Measurements from ENCODE around the gene CCT8L2.
"Not testable (repeated sequence)": the region's sequence is repeated elsewhere in the genome, so short reads cannot be mapped to it uniquely, and the experiment has no call there.

The CCT8L2 gene

DNA sequence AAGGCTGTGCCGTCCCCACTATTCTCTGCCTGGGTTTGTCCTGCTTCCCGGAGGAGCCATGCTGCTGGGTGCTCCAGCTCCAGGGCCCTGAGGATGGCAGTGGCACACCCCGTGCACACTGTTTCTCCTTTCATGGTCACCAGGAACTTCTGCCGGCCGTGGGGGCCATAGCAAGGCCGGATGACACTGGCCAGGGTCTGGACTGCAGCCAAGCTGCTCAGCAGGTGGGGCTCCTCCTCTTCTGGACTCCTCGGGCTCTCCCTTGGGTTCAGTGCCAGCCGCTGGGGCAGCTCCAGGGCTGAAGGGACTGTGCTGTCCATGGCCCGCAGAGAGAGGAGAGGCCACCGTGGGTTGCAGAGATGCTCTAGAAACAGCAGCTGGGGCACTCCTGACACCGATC is 379 bp downstream of the CCT8L2 start:
- not testable (repeated sequence) for DNase-seq

DNA sequence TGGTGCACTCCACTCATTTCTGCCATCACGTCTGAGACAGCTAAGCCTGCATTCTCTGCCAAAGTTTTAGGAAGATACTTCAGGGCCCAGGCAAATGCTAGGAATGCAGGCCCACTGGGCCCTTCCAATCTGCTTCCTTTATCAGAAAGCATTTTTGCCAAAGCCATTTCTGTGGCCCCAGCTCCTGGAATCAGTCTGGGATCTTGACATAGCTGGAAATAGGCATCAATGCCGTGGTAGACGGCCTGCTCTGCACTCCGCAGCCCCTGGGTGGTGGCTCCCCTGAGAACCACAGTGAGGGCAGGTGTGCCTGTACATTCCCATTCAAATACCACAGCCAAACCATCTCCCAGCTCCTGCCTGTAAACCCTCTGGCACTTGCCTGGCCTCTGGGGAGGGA is 1.5 kb downstream of the CCT8L2 start:
- DNase-seq = not testable (repeated sequence)

DNA sequence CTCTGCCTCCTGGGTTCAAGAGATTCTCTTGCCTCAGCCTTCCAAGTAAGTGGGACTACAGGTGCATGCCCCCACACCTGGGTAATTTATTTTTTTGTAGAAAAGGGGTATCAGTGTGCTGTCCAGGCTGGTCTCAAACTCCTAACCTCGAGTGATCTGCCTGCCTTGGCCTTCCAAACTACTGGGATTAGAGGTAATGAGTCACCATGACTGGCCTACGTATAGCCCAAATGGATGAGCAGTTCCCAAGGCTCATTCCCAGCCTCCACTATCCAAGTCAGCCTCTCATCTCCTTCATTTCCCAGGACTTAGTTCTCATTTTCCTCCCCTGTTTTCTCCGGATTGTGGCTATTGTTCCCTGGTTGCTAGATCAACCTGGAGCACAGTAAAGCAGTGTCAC is 5.6 kb downstream of the CCT8L2 start:
- DNase-seq = no peak

DNA sequence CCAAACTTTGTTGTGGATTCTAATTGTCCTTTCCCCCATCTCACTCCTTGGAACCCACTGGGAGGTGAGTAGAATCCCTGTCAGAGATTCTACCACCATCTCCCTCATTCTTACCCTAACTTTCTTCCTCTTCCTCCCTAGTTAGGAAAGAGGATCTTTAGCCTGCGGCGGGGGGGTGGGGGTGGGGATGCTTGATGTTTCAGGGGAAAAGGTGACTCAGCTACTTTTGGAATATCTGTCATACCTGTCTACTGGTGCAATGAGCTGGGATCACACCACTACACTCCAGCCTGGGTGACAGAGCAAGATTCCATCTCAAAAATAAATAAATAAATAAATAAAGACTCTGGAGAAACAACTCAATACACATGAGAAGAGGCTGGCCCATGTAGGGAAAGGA is 6.4 kb downstream of the CCT8L2 start:
- DNase-seq = no peak

DNA sequence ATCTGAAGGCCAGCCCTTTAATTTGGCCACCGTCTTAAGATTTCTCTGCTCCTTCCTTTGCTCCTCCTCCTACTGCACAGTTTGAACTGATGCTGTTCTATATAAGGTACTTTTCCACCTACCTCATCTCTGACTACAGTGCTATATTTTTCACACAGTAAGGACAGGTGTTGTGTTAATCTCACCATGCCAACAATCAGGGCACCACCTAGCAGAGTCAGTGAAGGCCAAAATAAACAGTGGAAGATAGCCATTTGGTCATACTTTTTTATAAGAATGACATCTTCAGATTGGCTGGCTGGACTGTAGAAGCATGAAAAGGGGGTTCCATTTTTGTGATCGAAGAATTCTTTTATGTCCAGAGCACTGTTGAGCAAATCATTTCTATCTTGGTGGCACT is 11.7 kb downstream of the CCT8L2 start:
- DNase-seq = not testable (repeated sequence)

DNA sequence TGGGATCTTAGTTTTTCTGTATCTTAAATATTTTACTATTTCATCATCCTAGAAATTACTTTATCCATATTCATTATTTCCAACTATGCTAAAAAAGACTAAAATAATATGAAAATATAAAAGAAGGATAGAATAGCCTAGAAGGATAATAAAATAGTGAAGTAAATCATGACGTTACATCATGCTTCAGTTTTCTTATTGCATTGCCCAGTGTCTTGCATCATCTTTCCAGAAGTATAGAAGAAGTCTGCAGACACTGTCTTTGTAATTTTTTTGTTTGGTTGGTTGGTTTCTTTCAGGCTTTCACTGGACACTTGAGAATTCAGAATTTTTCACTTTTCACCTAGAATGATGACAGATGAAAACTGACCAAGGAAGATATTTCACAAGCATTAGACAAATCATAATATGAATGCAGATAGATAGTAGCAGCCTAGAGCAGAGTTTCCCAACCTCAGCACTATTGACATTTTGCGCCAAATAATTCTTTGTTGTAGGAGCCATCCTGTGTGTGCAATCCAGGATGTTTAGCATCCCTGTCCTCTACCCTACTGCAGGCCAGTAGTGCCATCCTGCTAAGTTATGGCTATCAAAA is 23.3 kb downstream of the CCT8L2 start:
- not testable (repeated sequence) for DNase-seq

DNA sequence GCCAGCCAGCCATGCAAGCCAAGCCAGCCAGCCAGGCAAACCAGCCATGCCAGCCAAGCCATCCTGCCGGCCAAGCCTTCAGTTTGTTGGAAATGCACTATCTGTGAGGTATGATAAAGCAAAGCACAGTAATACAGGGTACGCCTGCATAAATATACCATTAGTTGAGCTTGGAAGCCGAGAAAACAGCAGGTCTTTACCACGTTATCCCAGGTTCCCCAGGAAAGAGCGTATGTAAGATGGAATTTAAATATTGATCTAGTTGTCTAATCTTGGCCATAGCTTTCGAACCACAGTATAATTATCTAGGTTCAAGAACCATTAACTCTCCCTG is 24.2 kb downstream of the CCT8L2 start:
- no peak for DNase-seq

DNA sequence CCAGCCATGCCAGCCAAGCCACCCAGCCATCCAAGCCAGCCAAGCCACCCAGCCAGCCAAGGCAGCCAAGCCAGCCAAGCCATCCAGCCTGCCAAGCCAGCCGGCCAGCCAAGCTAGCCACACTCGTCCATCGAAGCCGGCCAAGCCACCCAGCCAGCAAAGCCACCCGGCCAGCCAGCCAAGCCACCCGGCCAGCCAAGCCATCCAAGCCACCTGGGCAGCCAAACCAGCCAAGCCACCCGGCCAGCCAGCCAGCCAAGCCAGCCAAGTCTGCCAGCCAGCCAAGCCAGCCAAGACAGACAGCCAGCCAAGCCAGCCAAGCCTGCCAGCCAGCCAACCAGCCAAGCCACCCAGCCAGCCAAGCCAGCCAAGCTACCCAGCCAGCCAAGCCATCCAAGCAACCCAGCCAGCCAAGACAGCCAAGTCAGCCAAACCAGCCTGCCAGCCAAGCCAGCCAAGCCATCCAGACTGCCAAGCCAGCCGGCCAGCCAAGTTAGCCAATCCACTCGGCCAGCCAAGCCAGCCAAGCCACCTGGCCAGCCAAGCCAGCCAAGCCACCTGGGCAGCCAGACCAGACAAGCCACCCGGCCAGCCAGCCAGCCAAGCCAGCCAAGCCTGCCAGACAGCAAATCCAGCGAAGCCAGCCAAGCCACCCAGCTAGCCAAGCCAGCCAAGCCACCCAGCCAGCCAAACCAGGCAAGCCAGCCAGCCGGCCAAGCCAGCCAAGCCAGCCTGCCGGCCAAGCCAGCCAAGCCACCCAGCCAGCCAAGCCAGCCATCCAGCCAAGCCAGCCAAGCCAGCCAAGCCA is 24.8 kb downstream of the CCT8L2 start:
- not testable (repeated sequence) for DNase-seq

DNA sequence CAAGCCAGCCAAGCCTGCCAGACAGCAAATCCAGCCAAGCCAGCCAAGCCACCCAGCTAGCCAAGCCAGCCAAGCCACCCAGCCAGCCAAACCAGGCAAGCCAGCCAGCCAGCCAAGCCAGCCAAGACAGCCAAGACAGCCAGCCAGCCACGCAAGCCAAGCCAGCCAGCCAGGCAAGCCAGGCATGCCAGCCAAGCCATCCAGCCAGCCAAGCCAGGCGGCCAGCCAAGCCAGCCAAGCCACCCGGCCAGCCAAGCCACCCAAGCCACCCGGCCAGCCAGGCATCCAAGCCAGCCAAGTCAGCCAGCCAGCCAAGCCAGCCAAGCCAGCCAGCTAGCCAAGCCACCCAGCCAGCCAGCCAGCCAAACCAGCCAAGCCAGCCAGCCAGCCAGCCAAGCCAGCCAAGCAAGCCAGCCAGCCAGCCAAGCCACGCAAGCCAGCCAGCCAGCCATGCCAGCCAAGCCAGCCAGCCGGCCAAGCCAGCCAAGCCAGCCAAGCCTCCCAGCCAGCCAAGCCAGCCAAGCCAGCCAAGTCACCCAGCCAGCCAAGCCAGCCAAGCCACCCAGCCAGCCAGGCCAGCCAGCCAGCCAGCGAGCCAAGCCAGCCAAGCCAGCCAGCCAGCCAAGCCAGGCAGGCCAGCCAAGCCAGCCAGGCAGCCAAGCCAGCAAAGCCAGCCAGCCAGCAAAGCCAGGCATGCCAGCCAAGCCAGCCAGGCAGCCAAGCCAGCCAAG is 26.0 kb downstream of the CCT8L2 start:
- not testable (repeated sequence) for DNase-seq

DNA sequence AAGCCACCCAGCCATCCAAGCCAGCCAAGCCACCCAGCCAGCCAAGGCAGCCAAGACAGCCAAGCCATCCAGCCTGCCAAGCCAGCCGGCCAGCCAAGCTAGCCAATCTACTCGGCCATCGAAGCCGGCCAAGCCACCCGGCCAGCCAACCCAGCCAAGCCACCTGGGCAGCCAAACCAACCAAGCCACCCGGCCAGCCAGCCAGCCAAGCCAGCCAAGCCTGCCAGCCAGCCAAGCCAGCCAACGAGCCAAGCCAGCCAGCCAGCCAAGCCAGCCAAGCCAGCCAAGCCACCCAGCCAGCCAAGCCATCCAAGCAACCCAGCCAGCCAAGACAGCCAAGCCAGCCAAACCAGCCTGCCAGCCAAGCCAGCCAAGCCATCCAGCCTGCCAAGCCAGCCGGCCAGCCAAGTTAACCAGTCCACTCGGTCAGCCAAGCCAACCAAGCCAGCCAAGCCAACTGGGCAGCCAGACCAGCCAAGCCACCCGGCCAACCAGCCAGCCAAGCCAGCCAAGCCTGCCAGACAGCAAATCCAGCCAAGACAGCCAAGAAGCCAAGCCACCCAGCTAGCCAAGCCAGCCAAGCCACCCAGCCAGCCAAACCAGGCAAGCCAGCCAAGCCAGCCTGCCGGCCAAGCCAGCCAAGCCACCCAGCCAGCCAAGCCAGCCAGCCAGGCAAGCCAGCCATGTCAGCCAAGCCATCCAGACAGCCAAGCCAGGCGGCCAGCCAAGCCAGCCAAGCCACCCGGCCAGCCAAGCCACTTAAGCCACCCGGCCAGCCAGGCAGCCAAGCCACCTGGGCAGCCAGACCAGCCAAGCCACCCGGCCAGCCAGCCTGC is 26.8 kb downstream of the CCT8L2 start:
- not testable (repeated sequence) for DNase-seq

DNA sequence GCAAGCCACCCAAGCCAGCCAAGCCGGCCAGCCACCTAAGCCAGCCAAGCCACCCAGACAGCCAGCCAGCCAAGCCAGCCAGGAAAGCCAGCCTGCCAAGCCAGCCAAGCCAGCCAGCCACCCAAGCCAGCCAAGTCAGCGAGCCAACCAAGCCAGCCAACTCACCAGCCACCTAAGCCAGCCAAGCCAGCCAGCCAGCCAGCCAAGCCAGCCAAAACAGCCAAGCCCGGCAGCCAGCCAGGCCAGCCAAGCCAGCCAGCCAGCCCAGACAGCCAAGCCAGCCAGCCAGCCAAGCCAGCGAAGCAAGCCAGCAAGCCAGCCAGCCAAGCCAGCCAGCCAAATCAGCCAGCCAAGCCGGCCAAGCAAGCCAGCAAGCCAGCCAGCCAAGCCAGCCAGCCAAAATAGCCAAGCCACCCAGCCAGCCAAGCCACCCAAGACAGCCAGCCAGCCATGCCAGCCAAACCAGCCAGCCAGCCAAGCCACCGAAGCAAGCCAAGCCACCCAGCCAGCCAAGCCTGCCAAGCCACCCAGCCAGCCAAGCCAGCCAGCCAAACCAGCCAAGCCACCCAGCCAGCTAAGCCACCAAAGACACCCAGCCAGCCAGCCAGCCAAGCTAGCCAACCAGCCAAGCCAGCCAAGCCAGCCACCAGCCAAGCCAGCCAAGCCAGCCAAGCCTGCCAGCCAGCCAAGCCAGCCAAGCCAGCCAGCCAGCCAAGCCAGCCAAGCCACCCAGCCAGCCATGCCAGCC is 27.6 kb downstream of the CCT8L2 start:
- DNase-seq = not testable (repeated sequence)

DNA sequence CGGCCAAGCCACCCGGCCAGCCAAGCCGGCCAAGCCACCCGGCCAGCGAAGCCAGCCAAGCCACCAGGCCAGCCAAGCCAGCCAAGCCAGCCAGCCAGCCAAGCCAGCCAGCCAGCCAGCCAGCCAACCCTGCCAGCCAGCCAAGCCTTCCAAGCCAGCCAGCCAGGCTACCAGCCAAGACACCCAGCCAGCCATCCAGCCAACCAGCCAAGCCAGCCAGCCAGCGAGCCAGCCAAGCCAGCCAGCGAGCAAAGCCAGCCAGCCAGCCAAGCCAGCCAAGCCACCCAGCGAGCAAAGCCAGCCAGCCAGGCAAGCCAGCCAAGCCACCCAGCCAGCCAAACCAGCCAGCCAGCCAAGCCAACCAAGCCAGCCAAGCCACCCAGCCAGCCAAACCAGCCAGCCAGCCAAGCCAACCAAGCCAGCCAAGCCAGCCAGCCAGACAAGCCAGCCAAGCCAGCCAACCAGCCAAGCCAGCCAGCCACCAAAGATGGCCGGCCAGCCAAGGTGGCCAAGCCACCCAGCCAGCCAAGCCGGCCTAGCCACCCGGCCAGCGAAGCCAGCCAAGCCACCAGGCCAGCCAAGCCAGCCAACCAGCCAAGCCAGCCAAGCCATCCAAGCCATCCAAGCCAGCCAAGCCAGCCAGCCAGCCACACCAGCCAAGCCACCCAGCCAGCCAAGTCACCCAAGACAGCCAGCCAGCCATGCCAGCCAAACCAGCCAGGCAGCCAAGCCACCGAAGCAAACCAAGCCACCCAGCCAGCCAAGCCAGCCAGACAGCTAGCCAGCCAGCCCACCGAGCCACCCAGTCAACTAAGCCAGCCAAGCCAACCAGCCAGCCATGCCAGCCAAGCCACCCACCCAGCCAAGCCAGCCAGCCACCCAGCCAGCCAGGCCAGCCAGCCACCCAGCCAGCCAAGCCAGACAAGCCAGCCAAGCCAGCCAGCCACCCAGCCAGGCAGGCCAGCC is 28.8 kb downstream of the CCT8L2 start:
- DNase-seq = no peak

DNA sequence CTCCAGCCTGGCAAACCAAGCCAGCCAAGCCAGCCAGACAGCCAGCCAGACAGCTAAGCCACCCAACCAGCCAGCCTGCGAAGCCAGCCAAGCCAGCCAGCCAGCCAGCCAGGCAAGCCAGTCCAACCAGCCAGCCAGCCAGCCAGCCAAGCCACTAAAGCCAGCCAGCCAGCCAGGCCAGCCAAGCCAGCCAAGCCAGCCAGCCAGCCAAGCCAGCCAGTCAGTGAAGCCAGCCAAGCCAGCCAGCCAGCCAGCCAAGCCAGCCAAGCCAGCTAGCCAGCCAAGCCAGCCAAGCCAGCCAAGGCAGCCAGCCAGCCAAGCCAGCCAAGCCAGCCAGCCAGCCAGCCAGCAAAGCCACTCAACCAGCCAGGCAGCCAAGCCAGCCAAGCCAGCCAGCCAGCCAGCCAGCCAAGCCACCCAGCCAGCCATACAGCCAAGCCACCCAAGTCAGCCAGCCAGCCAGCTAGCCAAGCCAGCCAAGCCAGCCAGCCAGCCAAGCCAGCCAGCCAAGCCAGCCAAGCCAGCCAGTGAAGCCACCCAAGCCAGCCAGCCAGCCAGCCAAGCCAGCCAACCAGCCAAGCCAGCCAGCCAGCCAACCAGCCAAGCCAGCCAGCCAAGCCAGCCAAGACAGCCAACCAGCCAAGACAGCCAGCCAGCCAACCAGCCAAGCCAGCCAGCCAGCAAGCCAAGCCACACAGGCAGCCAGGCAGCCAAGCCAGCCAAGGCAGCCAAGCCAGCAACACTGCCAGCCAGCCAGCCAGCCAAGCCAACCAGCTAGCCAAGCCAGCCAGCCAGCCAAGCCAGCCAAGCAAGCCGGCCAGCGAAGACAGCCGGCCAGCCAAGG is 29.7 kb downstream of the CCT8L2 start:
- no peak for DNase-seq

DNA sequence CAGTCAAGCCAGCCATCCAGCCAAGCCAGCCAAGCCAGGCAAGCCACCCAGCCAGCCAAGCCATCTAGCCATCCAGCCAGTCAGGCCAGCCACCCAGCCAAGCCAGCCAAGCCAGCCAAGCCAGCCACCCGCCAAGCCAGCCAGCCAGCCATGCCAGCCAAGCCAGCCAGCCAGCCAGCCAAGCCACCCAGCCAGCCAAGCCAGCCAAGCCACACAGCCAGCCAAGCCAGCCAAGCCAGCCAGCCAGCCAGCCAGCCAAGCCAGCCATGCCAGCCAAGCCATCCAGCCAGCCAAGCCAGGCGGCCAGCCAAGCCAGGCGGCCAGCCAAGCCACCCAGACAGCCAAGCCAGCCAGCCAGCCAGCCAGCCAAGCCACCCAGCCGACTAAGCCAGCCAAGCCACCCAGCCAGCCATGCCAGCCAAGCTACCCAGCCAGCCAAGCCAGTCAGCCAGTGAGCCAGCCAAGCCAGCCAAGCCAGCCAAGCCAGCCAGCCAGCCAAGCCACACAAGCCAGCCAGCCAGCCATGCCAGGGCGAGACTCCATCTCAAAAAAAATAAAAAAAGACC is 31.4 kb downstream of the CCT8L2 start:
- not testable (repeated sequence) for DNase-seq

DNA sequence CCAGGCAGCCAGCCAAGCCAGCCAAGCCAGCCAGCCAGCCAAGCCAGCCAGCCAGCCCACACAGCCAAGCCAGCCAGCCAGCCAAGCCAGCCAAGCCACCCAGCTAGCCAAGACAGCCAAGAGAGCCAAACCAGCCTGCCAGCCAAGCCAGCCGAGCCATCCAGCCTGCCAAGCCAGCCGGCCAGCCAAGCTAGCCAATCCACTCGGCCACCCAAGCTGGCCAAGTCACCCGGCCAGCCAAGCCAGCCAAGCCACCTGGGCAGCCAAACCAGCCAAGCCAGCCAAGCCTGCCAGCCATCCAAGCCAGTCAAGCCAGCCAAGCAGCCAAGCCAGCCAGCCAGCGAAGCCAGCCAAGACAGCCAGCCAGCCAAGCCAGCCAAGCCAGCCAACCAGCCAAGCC is 32.0 kb downstream of the CCT8L2 start:
- not testable (repeated sequence) for DNase-seq

DNA sequence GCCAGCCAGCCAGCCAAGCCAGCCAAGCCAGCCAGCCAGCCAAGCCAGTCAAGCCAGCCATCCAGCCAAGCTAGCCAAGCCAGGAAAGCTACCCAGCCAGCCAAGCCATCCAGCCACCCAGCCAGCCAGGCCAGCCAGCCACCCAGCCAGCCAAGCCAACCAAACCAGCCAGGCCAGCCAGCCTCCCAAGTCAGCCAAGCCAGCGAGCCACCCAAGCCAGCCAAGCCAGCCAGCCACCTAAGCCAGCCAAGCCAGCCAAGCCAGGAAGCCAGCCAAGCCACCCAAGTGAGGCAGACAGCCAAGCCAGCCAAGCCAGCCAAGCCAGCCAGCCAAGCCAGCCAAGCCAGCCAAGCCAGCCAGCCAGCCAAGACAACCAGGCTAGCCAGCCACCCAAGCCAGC is 32.6 kb downstream of the CCT8L2 start:
- not testable (repeated sequence) for DNase-seq

DNA sequence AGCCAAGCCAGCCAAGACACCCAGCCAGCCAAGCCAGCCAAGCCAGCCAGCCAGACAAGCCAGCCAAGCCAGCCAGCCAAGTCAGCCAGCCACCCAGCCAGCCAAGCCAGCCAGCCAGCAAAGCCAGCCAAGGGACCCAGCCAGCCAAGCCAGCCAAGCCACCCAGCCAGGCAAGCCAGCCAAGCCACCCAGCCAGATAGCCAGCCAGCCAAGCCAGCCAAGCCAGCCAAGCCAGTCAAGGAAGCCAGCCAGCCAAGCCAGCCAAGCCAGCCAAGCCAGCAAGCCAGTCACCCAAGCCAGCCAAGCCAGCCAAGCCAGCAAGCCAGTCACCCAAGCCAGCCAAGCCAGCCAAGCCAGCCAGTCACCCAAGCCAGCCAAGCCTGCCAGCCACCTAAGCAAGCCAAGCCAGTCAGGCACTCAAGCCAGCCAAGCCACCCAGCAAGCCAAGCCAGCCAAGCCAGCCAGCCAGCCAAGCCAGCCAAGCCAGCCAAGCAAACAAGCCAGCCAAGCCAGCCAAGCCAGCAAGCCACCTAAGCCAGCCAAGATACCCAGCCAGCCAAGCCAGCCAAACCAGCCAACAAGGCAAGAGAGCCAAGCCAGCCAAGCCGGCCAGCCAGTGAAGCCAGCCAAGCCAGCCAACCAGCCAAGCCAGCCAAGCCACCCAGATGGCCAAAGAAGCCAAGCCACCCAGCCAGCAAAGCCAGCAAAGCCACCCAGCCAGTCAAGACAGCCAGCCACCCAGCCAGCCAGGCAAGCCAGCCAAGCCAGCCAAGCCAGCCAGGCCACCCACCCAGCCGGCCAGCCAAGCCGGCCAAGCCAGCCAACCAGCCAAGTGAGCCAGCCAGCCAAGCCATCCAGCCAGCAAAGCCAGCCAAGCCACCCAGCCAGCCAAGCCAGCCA is 33.3 kb downstream of the CCT8L2 start:
- no peak for DNase-seq

DNA sequence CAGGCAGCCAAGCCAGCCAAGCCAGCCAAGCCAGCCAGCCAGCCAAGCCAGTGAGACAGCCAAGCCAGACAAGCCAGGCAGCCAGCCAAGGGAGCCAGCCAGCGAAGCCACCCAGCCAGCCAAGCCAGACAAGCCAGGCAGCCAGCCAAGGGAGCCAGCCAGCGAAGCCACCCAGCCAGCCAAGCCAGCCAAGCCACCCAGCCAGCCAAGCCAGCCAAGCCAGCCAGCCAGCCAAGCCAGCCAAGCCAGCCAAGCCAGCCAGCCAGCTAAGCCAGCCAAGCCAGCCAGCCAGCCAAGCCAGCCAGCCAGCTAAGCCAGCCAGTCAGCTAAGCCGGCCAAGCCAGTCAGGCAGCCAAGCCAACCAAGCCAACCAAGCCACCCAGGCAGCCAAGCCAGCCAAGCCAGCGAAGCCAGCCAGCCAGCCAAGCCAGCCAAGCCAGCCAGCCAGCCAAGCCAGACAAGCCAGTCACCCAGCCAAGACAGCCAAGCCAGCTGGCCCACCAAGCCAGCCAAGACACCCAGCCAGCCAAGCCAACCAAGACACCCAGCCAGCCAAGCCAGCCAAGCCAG is 34.1 kb downstream of the CCT8L2 start:
- DNase-seq = not testable (repeated sequence)
